ENCODE results near the gene FSTL4. TPM values are rescaled to one million over a fixed set of nuclear protein-coding genes. Genes with fewer than 3 reads are reported as not detected.

Gene FSTL4
- total RNA-seq, 1 donor from 2014 or later = 14.3 TPM

- H3K4me1 Mint-ChIP-seq = peaks cover 60% of the 10 kb centered on the region
- no peak for DNase-seq (ENCODE audit: low spot score in 2 of 2, unreplicated experiment in 2 of 2)
- no peaks in the 10 kb centered on the region for H3K27me3 Mint-ChIP-seq (ENCODE audit: low read depth)
- no peak for TF ChIP-seq CTCF (IDR thresholded peaks at IDR 0.05; ENCODE audit: unreplicated experiment)
- H3K27ac Mint-ChIP-seq = no peak overlapping the region
- no peak overlapping the region for H3K4me3 Mint-ChIP-seq
- no peaks in the 10 kb centered on the region for H3K9me3 Mint-ChIP-seq
- no peaks in the 10 kb centered on the region for H3K36me3 Mint-ChIP-seq
Observed at GRCh38 chr5:133361922-133362321, 250.4 kb downstream of the FSTL4 start.

GRCh38 chr5:133360693-133361472 is 251.5 kb downstream of the FSTL4 start:
- TF ChIP-seq CTCF (IDR thresholded peaks at IDR 0.05; ENCODE audit: unreplicated experiment) = no peak
- H3K4me3 Mint-ChIP-seq = no peak overlapping the region
- H3K27ac Mint-ChIP-seq = peak overlapping the region; percentile 84
- H3K27me3 Mint-ChIP-seq (ENCODE audit: low read depth) = no peaks in the 10 kb centered on the region
- DNase-seq (ENCODE audit: low spot score in 2 of 2, unreplicated experiment in 2 of 2) = peak in 1 of 2 experiments; percentile 42
- peaks cover 56% of the 10 kb centered on the region for H3K4me1 Mint-ChIP-seq
- no peaks in the 10 kb centered on the region for H3K36me3 Mint-ChIP-seq
- H3K9me3 Mint-ChIP-seq = no peaks in the 10 kb centered on the region

- TF ChIP-seq CTCF (IDR thresholded peaks at IDR 0.05; ENCODE audit: unreplicated experiment) = no peak
- peaks cover 50% of the 10 kb centered on the region for H3K4me1 Mint-ChIP-seq
- no peak for DNase-seq (ENCODE audit: low spot score in 2 of 2, unreplicated experiment in 2 of 2)
- H3K27me3 Mint-ChIP-seq (ENCODE audit: low read depth) = no peaks in the 10 kb centered on the region
- H3K9me3 Mint-ChIP-seq = no peaks in the 10 kb centered on the region
- no peak overlapping the region for H3K27ac Mint-ChIP-seq
- H3K36me3 Mint-ChIP-seq = no peaks in the 10 kb centered on the region
- no peak overlapping the region for H3K4me3 Mint-ChIP-seq
Observed at GRCh38 chr5:133359861-133360260, 252.5 kb downstream of the FSTL4 start.

DNA sequence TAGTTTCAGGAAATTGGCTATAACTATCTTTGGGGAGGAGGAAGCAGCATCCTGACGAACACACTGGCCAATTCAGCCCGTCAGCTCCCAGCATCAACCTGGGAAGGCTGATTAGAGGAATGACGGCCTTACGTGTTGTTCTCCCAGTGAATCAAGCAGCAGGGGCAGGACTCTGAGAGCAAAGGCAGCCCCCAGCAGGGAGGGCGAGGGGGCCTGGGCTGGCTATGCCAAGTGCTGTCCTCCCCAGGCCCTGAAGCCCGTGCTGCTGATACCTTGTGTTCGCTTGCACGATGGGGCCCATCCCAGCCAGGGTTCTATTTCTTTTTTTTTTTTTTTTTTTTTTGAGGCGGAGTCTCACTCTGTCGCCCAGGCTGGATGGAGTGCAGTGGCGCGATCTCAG is 254.1 kb downstream of the FSTL4 start:
- Mint-ChIP-seq H3K36me3 (no peaks in the 10 kb centered on the region), H3K27ac (no peak overlapping the region), H3K4me3 (no peak overlapping the region), H3K27me3 (ENCODE audit: low read depth) (no peaks in the 10 kb centered on the region), H3K4me1 (peaks cover 36% of the 10 kb centered on the region), H3K9me3 (no peaks in the 10 kb centered on the region)
- TF ChIP-seq CTCF (IDR thresholded peaks at IDR 0.05; ENCODE audit: unreplicated experiment) = no peak
- DNase-seq (ENCODE audit: low spot score in 2 of 2, unreplicated experiment in 2 of 2) = peak in 1 of 2 experiments; percentile 24

DNA sequence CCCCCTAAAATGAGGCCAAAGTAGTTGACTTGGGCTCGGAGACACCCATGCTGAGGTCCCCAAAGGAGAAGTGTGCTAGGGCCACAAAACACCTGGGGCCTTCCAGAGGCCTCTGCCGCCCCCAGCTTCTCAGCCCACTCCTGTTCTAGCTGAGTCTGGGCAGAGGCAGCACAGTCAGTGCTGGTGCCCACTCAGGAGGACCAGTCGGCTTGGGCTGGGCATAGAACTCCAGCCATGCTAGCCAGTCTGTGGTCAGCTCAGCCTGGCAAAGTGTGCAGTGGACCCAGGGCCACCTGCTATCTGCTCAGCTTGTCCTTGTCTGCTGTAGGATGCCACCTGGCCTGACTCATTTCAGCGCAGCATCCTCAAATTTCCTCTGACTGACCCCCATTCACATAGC is 254.6 kb downstream of the FSTL4 start:
- Mint-ChIP-seq H3K4me1 (peaks cover 34% of the 10 kb centered on the region), H3K27ac (no peak overlapping the region), H3K4me3 (no peak overlapping the region), H3K36me3 (no peaks in the 10 kb centered on the region), H3K27me3 (ENCODE audit: low read depth) (no peaks in the 10 kb centered on the region), H3K9me3 (peaks cover 3% of the 10 kb centered on the region)
- DNase-seq (ENCODE audit: low spot score in 2 of 2, unreplicated experiment in 2 of 2) = peak in 1 of 2 experiments; percentile 19
- no peak for TF ChIP-seq CTCF (IDR thresholded peaks at IDR 0.05; ENCODE audit: unreplicated experiment)
